DMS114 treated with DMSO at 0.1 percent for 48 hours (cell line): ENCODE results near the gene RAPGEF4.
A peak's percentile ranks its signal among the peaks of the same experiment; 100 is the strongest.

Source experiments
- DNase-seq: peaks from one replicate; lab custom pipeline; 2025; ENCODE audit not compliant: unreplicated experiment; lab: John Stamatoyannopoulos, UW

Gene RAPGEF4

GRCh38 chr2:172994864-172995263 is 259.2 kb downstream of the RAPGEF4 start:
- no peak for DNase-seq

GRCh38 chr2:172995323-172996244 is 259.9 kb downstream of the RAPGEF4 start:
- no peak for DNase-seq

GRCh38 chr2:172996387-172996961 is 260.8 kb downstream of the RAPGEF4 start:
- no peak for DNase-seq

- no peak for DNase-seq
Measured at GRCh38 chr2:172997031-172997430, 261.4 kb downstream of the RAPGEF4 start.

GRCh38 chr2:172998547-172999272 is 263.1 kb downstream of the RAPGEF4 start:
- DNase-seq, result no peak

GRCh38 chr2:172999641-173000386 is 264.2 kb downstream of the RAPGEF4 start:
- no peak for DNase-seq

- DNase-seq, result no peak
Measured at GRCh38 chr2:173001664-173002604, 266.3 kb downstream of the RAPGEF4 start.

- DNase-seq, result no peak
Measured at GRCh38 chr2:173002751-173003541, 267.3 kb downstream of the RAPGEF4 start.

GRCh38 chr2:173008786-173009185 is 273.1 kb downstream of the RAPGEF4 start:
- DNase-seq, result no peak

- DNase-seq, result no peak
Measured at GRCh38 chr2:173010233-173010632, 274.6 kb downstream of the RAPGEF4 start.

- no peak for DNase-seq
Measured at GRCh38 chr2:173016451-173016850, 280.8 kb downstream of the RAPGEF4 start.

GRCh38 chr2:173017646-173018420 is 282.2 kb downstream of the RAPGEF4 start:
- DNase-seq, result no peak

GRCh38 chr2:173019755-173020154 is 284.1 kb downstream of the RAPGEF4 start:
- no peak for DNase-seq

- no peak for DNase-seq
Measured at GRCh38 chr2:173021939-173022371, 286.3 kb downstream of the RAPGEF4 start.

- DNase-seq, result no peak
Measured at GRCh38 chr2:173023718-173024117, 288.1 kb downstream of the RAPGEF4 start.

- no peak for DNase-seq
Measured at GRCh38 chr2:173026479-173026878, 290.8 kb downstream of the RAPGEF4 start.

GRCh38 chr2:173027181-173028128 is 291.8 kb downstream of the RAPGEF4 start:
- DNase-seq, result peak; percentile 44
